Testis (tissue), 2 donors: ENCODE data around the gene CDKN1A.

Source experiments
- POLR2A ChIP-seq: fragments of 450-650 bp; IDR thresholded peaks from one replicate; pipeline ENCODE4 v1.6.1; 2017; ENCODE audit warnings: antibody characterized with exemption, mild to moderate bottlenecking, moderate library complexity
- TF ChIP-seq, protein P1 (sequence below), 3 experiments: fragments of 450-650 bp in 2 of 3; fragments of 200-600 bp in 1 of 3; sonication (generic) in 1 of 3; IDR thresholded peaks; one replicate each; pipeline ENCODE4 v1.5.1; 2016 to 2019; ENCODE audit warnings: antibody characterized with exemption in 3 of 3, mild to moderate bottlenecking in 2 of 3, moderate library complexity in 1 of 3

DNA sequence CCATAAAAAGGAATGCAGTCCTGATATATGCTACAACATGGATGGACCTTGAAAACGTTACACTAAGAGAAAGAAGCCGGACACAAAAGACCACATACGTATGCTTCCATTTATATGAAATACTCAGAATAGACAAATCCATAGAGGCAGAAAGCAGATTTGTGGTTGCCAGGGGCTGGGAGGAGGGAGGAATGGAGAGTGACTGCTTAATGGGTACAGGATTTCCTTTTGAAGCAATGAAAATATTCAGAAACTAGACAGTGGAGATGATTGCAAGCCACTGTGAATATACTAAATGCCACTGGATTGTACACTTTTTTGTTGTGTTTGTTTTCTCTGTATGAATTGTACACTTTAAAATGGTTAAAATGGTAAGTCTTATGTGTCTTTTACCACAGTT lies 29.4 kb upstream of the CDKN1A start:
- no peak for TF ChIP-seq POLR2A
- TF ChIP-seq, protein P1, sequence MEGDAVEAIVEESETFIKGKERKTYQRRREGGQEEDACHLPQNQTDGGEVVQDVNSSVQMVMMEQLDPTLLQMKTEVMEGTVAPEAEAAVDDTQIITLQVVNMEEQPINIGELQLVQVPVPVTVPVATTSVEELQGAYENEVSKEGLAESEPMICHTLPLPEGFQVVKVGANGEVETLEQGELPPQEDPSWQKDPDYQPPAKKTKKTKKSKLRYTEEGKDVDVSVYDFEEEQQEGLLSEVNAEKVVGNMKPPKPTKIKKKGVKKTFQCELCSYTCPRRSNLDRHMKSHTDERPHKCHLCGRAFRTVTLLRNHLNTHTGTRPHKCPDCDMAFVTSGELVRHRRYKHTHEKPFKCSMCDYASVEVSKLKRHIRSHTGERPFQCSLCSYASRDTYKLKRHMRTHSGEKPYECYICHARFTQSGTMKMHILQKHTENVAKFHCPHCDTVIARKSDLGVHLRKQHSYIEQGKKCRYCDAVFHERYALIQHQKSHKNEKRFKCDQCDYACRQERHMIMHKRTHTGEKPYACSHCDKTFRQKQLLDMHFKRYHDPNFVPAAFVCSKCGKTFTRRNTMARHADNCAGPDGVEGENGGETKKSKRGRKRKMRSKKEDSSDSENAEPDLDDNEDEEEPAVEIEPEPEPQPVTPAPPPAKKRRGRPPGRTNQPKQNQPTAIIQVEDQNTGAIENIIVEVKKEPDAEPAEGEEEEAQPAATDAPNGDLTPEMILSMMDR (IDR thresholded peaks at IDR 0.05) = no peak
